AG04449 (cell line): ENCODE data around the gene RAB1A.
"Not testable (repeated sequence)": the region's sequence is repeated elsewhere in the genome, so short reads cannot be mapped to it uniquely, and the experiment has no call there.

Source experiments
- CTCF ChIA-PET: fragments of 350-600 bp; formaldehyde crosslinking; extraction: SDS; loops from one replicate; lab custom pipeline; 2021; ENCODE audit warnings: antibody characterized with exemption; lab: Yijun Ruan, JAX
- POLR2A ChIA-PET: fragments of 400-600, 350-600 bp; formaldehyde crosslinking; extraction: SDS; loops from one replicate; lab custom pipeline; 2020; ENCODE audit warnings: antibody characterized with exemption, inconsistent platforms; lab: Yijun Ruan, JAX
- DNase-seq: peaks from one replicate; pipeline ENCODE4 v3.0.0-alpha.2; 2010; ENCODE audit warnings: low read depth, low spot score
- H3K4me3 ChIP-seq: 2 replicates; pipeline ENCODE4 v1.5.1; 2011; ENCODE audit warnings: low read depth, mild to moderate bottlenecking, control low read depth, low read length
- TF ChIP-seq, protein P1 (sequence below): IDR thresholded peaks from one replicate; pipeline ENCODE4 v1.5.1; 2011; ENCODE audit warnings: mild to moderate bottlenecking, moderate library complexity, low read length, control low read depth, inconsistent platforms; ENCODE audit not compliant: insufficient read depth; ENCODE audit errors: missing control alignments

The RAB1A gene

GRCh38 chr2:65129286-65129825 is 550 bp downstream of the RAB1A start:
- TF ChIP-seq, protein P1, sequence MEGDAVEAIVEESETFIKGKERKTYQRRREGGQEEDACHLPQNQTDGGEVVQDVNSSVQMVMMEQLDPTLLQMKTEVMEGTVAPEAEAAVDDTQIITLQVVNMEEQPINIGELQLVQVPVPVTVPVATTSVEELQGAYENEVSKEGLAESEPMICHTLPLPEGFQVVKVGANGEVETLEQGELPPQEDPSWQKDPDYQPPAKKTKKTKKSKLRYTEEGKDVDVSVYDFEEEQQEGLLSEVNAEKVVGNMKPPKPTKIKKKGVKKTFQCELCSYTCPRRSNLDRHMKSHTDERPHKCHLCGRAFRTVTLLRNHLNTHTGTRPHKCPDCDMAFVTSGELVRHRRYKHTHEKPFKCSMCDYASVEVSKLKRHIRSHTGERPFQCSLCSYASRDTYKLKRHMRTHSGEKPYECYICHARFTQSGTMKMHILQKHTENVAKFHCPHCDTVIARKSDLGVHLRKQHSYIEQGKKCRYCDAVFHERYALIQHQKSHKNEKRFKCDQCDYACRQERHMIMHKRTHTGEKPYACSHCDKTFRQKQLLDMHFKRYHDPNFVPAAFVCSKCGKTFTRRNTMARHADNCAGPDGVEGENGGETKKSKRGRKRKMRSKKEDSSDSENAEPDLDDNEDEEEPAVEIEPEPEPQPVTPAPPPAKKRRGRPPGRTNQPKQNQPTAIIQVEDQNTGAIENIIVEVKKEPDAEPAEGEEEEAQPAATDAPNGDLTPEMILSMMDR, result no peak

DNA sequence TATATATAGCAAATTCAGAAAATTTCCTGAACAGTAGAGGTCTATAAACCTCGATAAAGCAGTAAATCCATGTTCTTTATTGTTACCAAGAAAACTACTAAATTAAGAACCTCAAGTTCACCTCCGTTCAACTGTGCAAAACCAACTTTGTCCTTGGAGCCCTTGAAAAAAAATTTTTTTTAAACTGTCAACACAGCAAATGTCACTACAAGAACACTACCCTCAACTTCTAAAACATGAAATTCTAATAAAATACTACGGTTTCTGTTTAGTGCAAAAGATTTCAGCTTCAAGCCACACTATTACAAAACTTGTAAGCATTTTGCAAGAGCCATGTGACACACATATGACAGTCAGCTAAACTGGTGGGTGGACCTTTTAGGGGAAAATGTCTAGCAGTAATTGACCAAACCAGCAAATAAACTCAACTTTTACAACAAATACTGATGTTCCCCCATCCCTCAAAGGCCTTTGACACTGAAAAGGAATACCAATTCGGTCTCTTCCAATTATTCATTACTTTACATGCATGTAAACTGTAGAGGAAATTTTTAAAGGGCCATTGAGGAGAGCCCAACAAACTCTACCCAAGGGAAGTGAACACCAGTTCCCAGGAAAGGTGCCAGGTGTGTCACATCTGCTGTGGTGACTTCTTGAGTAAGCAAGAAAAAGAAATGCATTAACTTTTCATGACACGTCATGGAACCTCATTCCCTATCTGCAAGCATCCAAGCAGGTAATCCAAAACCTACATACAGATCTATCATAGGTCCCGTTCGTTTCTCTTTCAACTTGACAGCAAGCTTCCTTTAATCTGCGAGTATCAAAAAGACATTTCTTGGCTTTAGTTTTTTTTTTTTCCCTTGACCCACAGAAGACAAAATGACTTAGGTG is 1.4 kb downstream of the RAB1A start:
- TF ChIP-seq, protein P1, result no peak
- DNase-seq, result no peak
- peak overlapping the region; percentile 85 for H3K4me3 ChIP-seq
- ChIA-PET POLR2A (interaction anchor here (1.2 kb wide), 1 partner anchor 211 kb away, joined by 3 read pairs; no protein-coding TSS in a partner anchor), CTCF (interaction anchor here (0.7 to 1.4 kb wide), 3 partner anchors 16 to 73 kb away, joined by 3 read pairs; no protein-coding TSS in a partner anchor)

More at GRCh38 chr2:65129286-65129825, 550 bp downstream of the RAB1A start:
- H3K4me3 ChIP-seq, result peak overlapping the region; percentile 85
- ChIA-PET POLR2A (interaction anchor here (0.5 to 1.6 kb wide), 5 partner anchors 9 to 211 kb away, joined by 3 to 5 read pairs (median 5); partner anchors contain the start of gene ACTR2), CTCF (interaction anchor here (0.6 to 1.6 kb wide), 13 partner anchors 10 to 328 kb away, joined by 3 to 7 read pairs (median 3); partner anchors contain the start of gene CEP68)
- DNase-seq, result no peak

GRCh38 chr2:65125457-65125856 is 4.4 kb downstream of the RAB1A start:
- POLR2A ChIA-PET, H3K4me3 ChIP-seq, CTCF ChIA-PET, DNase-seq: not testable (repeated sequence)

DNA sequence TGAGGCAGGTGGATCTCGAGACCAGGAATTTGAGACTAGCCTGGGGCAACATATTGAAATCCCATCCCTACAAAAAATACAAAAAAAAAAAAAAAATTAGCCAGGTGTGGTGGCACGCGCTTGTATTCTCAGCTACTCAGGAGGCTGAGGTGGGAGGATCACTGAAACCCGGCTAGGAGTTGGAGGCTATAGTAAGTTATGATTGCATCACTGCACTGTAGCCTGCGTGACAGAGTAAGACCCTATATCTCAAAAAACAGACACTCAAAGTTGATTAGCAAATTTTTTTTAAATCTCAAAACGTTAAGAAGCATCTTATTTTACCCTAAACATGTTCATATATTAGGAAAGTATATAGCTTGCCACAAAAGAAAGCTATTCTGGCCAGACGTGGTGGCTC is 7.6 kb downstream of the RAB1A start:
- no peak for DNase-seq
- ChIA-PET POLR2A (interaction anchor here (1.4 kb wide), 1 partner anchor 9 kb away, joined by 3 read pairs; no protein-coding TSS in a partner anchor), CTCF (no interaction called here)
- H3K4me3 ChIP-seq, result no peak overlapping the region
- TF ChIP-seq, protein P1, result no peak

GRCh38 chr2:65120990-65121693 is 8.8 kb downstream of the RAB1A start:
- POLR2A ChIA-PET, result interaction anchor here (0.6 kb wide), 1 partner anchor 9 kb away, joined by 5 read pairs; the partner anchor contains the start of gene RAB1A
- CTCF ChIA-PET, result no interaction called here
- TF ChIP-seq, protein P1, result no peak

GRCh38 chr2:65116645-65117044 is 13.3 kb downstream of the RAB1A start:
- ChIA-PET POLR2A (no interaction called here), CTCF (no interaction called here)
- no peak for DNase-seq
- H3K4me3 ChIP-seq, result no peak overlapping the region
- TF ChIP-seq, protein P1, result no peak

More at GRCh38 chr2:65120990-65121693, 8.8 kb downstream of the RAB1A start:
- no peak for DNase-seq
- no peak overlapping the region for H3K4me3 ChIP-seq
